Peyer's patch (tissue), 4 donors: ENCODE measurements around the gene GPC6.

Source experiments
- CTCF ChIP-seq, 6 experiments: fragments of 450-650 bp in 4 of 6; fragments of 200-600 bp in 2 of 6; sonication (generic) in 1 of 6; IDR thresholded peaks; one replicate each; pipeline ENCODE4 v1.5.1; 2017 to 2019; ENCODE audit warnings: antibody characterized with exemption in 6 of 6, mild to moderate bottlenecking in 3 of 6, moderate library complexity in 1 of 6
- POLR2A ChIP-seq, 2 donors: fragments of 450-650 bp; IDR thresholded peaks; one replicate each; pipeline ENCODE4 v1.5.1; 2017; ENCODE audit warnings: antibody characterized with exemption in 2 of 2, mild to moderate bottlenecking in 2 of 2, moderate library complexity in 2 of 2

- TF ChIP-seq CTCF (IDR thresholded peaks at IDR 0.05) (no peak), POLR2A (IDR thresholded peaks at IDR 0.05) (no peak)
These were observed 44.2 kb upstream of the GPC6 start for GRCh38 chr13:93182406-93182805.
